Measurements from ENCODE around the gene ABO.
"Not testable (repeated sequence)": the region's sequence is repeated elsewhere in the genome, so short reads cannot be mapped to it uniquely, and the experiment has no call there.

Gene ABO

GRCh38 chr9:133273098-133273497 is 1.9 kb downstream of the ABO start:
- TF ChIP-seq CTCF (IDR thresholded peaks at IDR 0.05; ENCODE audit: poor library complexity, severe bottlenecking): no peak
- Histone ChIP-seq H3K27me3 (ENCODE audit: insufficient read depth, poor library complexity, severe bottlenecking) (peaks cover 77% of the 10 kb centered on the region), H3K9me3 (ENCODE audit: severe bottlenecking) (no peaks in the 10 kb centered on the region)

GRCh38 chr9:133269537-133270362 is 5.3 kb downstream of the ABO start:
- Histone ChIP-seq H3K9me3 (ENCODE audit: severe bottlenecking) (no peaks in the 10 kb centered on the region), H3K4me1 (ENCODE audit: insufficient read depth, poor library complexity, severe bottlenecking) (no peaks in the 10 kb centered on the region), H3K36me3 (ENCODE audit: low read depth) (no peaks in the 10 kb centered on the region), H3K27ac (ENCODE audit: poor library complexity, severe bottlenecking) (no peak overlapping the region), H3K4me3 (ENCODE audit: severe bottlenecking) (no peak overlapping the region), H3K27me3 (ENCODE audit: insufficient read depth, poor library complexity, severe bottlenecking) (peaks cover 51% of the 10 kb centered on the region)
- DNase-seq (ENCODE audit: low spot score) (no peak), ATAC-seq (ENCODE audit: low read depth) (peak; percentile 38; the same call in 2 of the 3 replicates)
- TF ChIP-seq CTCF (IDR thresholded peaks at IDR 0.05; ENCODE audit: poor library complexity, severe bottlenecking): no peak

More at GRCh38 chr9:133273098-133273497, 1.9 kb downstream of the ABO start:
- Histone ChIP-seq H3K27ac (ENCODE audit: poor library complexity, severe bottlenecking) (no peak overlapping the region), H3K36me3 (ENCODE audit: low read depth) (no peaks in the 10 kb centered on the region), H3K4me1 (ENCODE audit: insufficient read depth, poor library complexity, severe bottlenecking) (no peaks in the 10 kb centered on the region), H3K4me3 (ENCODE audit: severe bottlenecking) (no peak overlapping the region)
- no peak for DNase-seq (ENCODE audit: low spot score)
- no peak for ATAC-seq (ENCODE audit: low read depth)

GRCh38 chr9:133269136-133269535 is 5.9 kb downstream of the ABO start:
- H3K36me3 ChIP-seq (ENCODE audit: low read depth); H3K27ac ChIP-seq (ENCODE audit: poor library complexity, severe bottlenecking); H3K9me3 ChIP-seq (ENCODE audit: severe bottlenecking); DNase-seq (ENCODE audit: low spot score); ATAC-seq (ENCODE audit: low read depth); H3K4me3 ChIP-seq (ENCODE audit: severe bottlenecking); H3K4me1 ChIP-seq (ENCODE audit: insufficient read depth, poor library complexity, severe bottlenecking): not testable (repeated sequence)
- H3K27me3 ChIP-seq (ENCODE audit: insufficient read depth, poor library complexity, severe bottlenecking): peaks cover 45% of the 10 kb centered on the region

- Histone ChIP-seq H3K9me3 (ENCODE audit: severe bottlenecking) (no peaks in the 10 kb centered on the region), H3K4me3 (ENCODE audit: severe bottlenecking) (no peak overlapping the region), H3K4me1 (ENCODE audit: insufficient read depth, poor library complexity, severe bottlenecking) (no peaks in the 10 kb centered on the region), H3K27me3 (ENCODE audit: insufficient read depth, poor library complexity, severe bottlenecking) (peaks cover 44% of the 10 kb centered on the region), H3K27ac (ENCODE audit: poor library complexity, severe bottlenecking) (no peak overlapping the region), H3K36me3 (ENCODE audit: low read depth) (no peaks in the 10 kb centered on the region)
- no peak for ATAC-seq (ENCODE audit: low read depth)
- no peak for DNase-seq (ENCODE audit: low spot score)
- TF ChIP-seq CTCF (IDR thresholded peaks at IDR 0.05; ENCODE audit: poor library complexity, severe bottlenecking): no peak
These were observed 6.5 kb downstream of the ABO start for GRCh38 chr9:133268335-133269056.

GRCh38 chr9:133264235-133264764 is 10.7 kb downstream of the ABO start:
- Histone ChIP-seq H3K27ac (ENCODE audit: poor library complexity, severe bottlenecking) (no peak overlapping the region), H3K4me1 (ENCODE audit: insufficient read depth, poor library complexity, severe bottlenecking) (no peaks in the 10 kb centered on the region), H3K36me3 (ENCODE audit: low read depth) (no peaks in the 10 kb centered on the region), H3K27me3 (ENCODE audit: insufficient read depth, poor library complexity, severe bottlenecking) (peaks cover 13% of the 10 kb centered on the region), H3K4me3 (ENCODE audit: severe bottlenecking) (no peak overlapping the region), H3K9me3 (ENCODE audit: severe bottlenecking) (no peaks in the 10 kb centered on the region)
- TF ChIP-seq CTCF (IDR thresholded peaks at IDR 0.05; ENCODE audit: poor library complexity, severe bottlenecking): no peak
- DNase-seq (ENCODE audit: low spot score): no peak
- ATAC-seq (ENCODE audit: low read depth): no peak
